ENCODE results near the gene GNAI1.

The GNAI1 gene

GRCh38 chr7:80215734-80216133 lies 81.1 kb downstream of the GNAI1 start:
- Histone ChIP-seq H2BK12ac (ENCODE audit: low read length) (no peak overlapping the region), H4K8ac (ENCODE audit: low read depth, low read length) (no peak overlapping the region), H3K4me2 (ENCODE audit: insufficient read depth, low read length, poor library complexity, severe bottlenecking) (no peak overlapping the region), H3K14ac (ENCODE audit: low read length) (no peak overlapping the region), H3K9ac (ENCODE audit: low read depth, low read length, poor library complexity) (no peak overlapping the region), H3K27me3 (ENCODE audit: control insufficient read depth in 3 of 3, insufficient read depth in 3 of 3, low read depth in 1 of 3, low read length in 3 of 3) (no peaks in the 10 kb centered on the region), H2AK5ac (ENCODE audit: low read depth, low read length) (no peak overlapping the region), H3K23ac (ENCODE audit: low read depth, low read length, poor library complexity) (no peak overlapping the region), H2BK120ac (ENCODE audit: low read depth, low read length) (no peak overlapping the region), H3K9me3 (replicated peaks in 1 of 2; ENCODE audit: control insufficient read depth in 2 of 2, insufficient read depth in 1 of 2, low read depth in 1 of 2, low read length in 2 of 2) (no peaks in the 10 kb centered on the region), H4K91ac (ENCODE audit: low read depth, low read length, poor library complexity) (no peak overlapping the region), H2BK5ac (ENCODE audit: low read length) (no peak overlapping the region), H3K4me3 (ENCODE audit: low read length in 2 of 2) (no peak overlapping the region), H3K79me1 (ENCODE audit: low read depth, low read length) (no peaks in the 10 kb centered on the region), H3K36me3 (replicated peaks in 1 of 2; ENCODE audit: control insufficient read depth in 2 of 2, insufficient read depth in 2 of 2, low read length in 2 of 2) (peaks cover 6 to 85% of the 10 kb centered on the region in 2 donors), H3K4me1 (ENCODE audit: control insufficient read depth in 2 of 2, insufficient read depth in 1 of 2, low read depth in 1 of 2, low read length in 2 of 2) (no peaks in the 10 kb centered on the region), H3K4ac (ENCODE audit: low read length) (no peak overlapping the region), H2AFZ (ENCODE audit: low read length) (no peak overlapping the region), H3K27ac (replicated peaks; ENCODE audit: low read length) (no peak overlapping the region), H2BK15ac (ENCODE audit: low read length) (no peak overlapping the region), H3K18ac (ENCODE audit: low read length) (no peak overlapping the region)
- WGBS, 2 donors (ENCODE audit: extremely low coverage in 2 of 2, insufficient read length in 2 of 2, insufficient replicate concordance in 1 of 2): no CpG with 5 or more reads among the region's 3 CpGs
- DNase-seq (ENCODE audit: low spot score): no peak

- Histone ChIP-seq H2BK12ac (ENCODE audit: low read length) (no peak overlapping the region), H2AFZ (ENCODE audit: low read length) (no peak overlapping the region), H3K36me3 (replicated peaks in 1 of 2; ENCODE audit: control insufficient read depth in 2 of 2, insufficient read depth in 2 of 2, low read length in 2 of 2) (peaks cover 2 to 71% of the 10 kb centered on the region in 2 donors), H3K14ac (ENCODE audit: low read length) (no peak overlapping the region), H3K18ac (ENCODE audit: low read length) (no peak overlapping the region), H2AK5ac (ENCODE audit: low read depth, low read length) (no peak overlapping the region), H3K9me3 (replicated peaks in 1 of 2; ENCODE audit: control insufficient read depth in 2 of 2, insufficient read depth in 1 of 2, low read depth in 1 of 2, low read length in 2 of 2) (no peaks in the 10 kb centered on the region), H2BK120ac (ENCODE audit: low read depth, low read length) (no peak overlapping the region), H3K23ac (ENCODE audit: low read depth, low read length, poor library complexity) (no peak overlapping the region), H3K4me2 (ENCODE audit: insufficient read depth, low read length, poor library complexity, severe bottlenecking) (no peak overlapping the region), H2BK5ac (ENCODE audit: low read length) (no peak overlapping the region), H4K91ac (ENCODE audit: low read depth, low read length, poor library complexity) (no peak overlapping the region), H3K79me1 (ENCODE audit: low read depth, low read length) (no peaks in the 10 kb centered on the region), H3K27me3 (ENCODE audit: control insufficient read depth in 3 of 3, insufficient read depth in 3 of 3, low read depth in 1 of 3, low read length in 3 of 3) (no peaks in the 10 kb centered on the region), H3K4me1 (ENCODE audit: control insufficient read depth in 2 of 2, insufficient read depth in 1 of 2, low read depth in 1 of 2, low read length in 2 of 2) (no peaks in the 10 kb centered on the region), H4K8ac (ENCODE audit: low read depth, low read length) (no peak overlapping the region), H3K4ac (ENCODE audit: low read length) (no peak overlapping the region), H3K9ac (ENCODE audit: low read depth, low read length, poor library complexity) (no peak overlapping the region), H3K4me3 (ENCODE audit: low read length in 2 of 2) (no peak overlapping the region), H2BK15ac (ENCODE audit: low read length) (no peak overlapping the region), H3K27ac (replicated peaks; ENCODE audit: low read length) (no peak overlapping the region)
- DNase-seq (ENCODE audit: low spot score): no peak
- no CpG with 5 or more reads among the region's 2 CpGs for WGBS, 2 donors (ENCODE audit: extremely low coverage in 2 of 2, insufficient read length in 2 of 2, insufficient replicate concordance in 1 of 2)
These were observed 82.6 kb downstream of the GNAI1 start for GRCh38 chr7:80216996-80217842.

GRCh38 chr7:80218723-80219122 lies 84.1 kb downstream of the GNAI1 start:
- no peak overlapping the region for H3K4me2 ChIP-seq (ENCODE audit: insufficient read depth, low read length, poor library complexity, severe bottlenecking)
- WGBS, 2 donors (ENCODE audit: extremely low coverage in 2 of 2, insufficient read length in 2 of 2, insufficient replicate concordance in 1 of 2): no CpG with 5 or more reads among the region's 3 CpGs
- no peak overlapping the region for H3K4ac ChIP-seq (ENCODE audit: low read length)
- no peak overlapping the region for H3K9ac ChIP-seq (ENCODE audit: low read depth, low read length, poor library complexity)
- no peak for DNase-seq (ENCODE audit: low spot score)
- H2BK120ac ChIP-seq (ENCODE audit: low read depth, low read length): no peak overlapping the region
- no peaks in the 10 kb centered on the region for H3K9me3 ChIP-seq (replicated peaks in 1 of 2; ENCODE audit: control insufficient read depth in 2 of 2, insufficient read depth in 1 of 2, low read depth in 1 of 2, low read length in 2 of 2)
- H4K91ac ChIP-seq (ENCODE audit: low read depth, low read length, poor library complexity): no peak overlapping the region
- H3K18ac ChIP-seq (ENCODE audit: low read length): no peak overlapping the region
- peaks cover 2 to 56% of the 10 kb centered on the region in 2 donors for H3K36me3 ChIP-seq (replicated peaks in 1 of 2; ENCODE audit: control insufficient read depth in 2 of 2, insufficient read depth in 2 of 2, low read length in 2 of 2)
- no peak overlapping the region for H2AK5ac ChIP-seq (ENCODE audit: low read depth, low read length)
- H3K27ac ChIP-seq (replicated peaks; ENCODE audit: low read length): no peak overlapping the region
- H3K14ac ChIP-seq (ENCODE audit: low read length): no peak overlapping the region
- H2AFZ ChIP-seq (ENCODE audit: low read length): no peak overlapping the region
- H3K79me1 ChIP-seq (ENCODE audit: low read depth, low read length): no peaks in the 10 kb centered on the region
- H2BK5ac ChIP-seq (ENCODE audit: low read length): no peak overlapping the region
- H3K4me1 ChIP-seq (ENCODE audit: control insufficient read depth in 2 of 2, insufficient read depth in 1 of 2, low read depth in 1 of 2, low read length in 2 of 2): no peaks in the 10 kb centered on the region
- no peaks in the 10 kb centered on the region for H3K27me3 ChIP-seq (ENCODE audit: control insufficient read depth in 3 of 3, insufficient read depth in 3 of 3, low read depth in 1 of 3, low read length in 3 of 3)
- no peak overlapping the region for H3K23ac ChIP-seq (ENCODE audit: low read depth, low read length, poor library complexity)
- H4K8ac ChIP-seq (ENCODE audit: low read depth, low read length): no peak overlapping the region
- H2BK15ac ChIP-seq (ENCODE audit: low read length): no peak overlapping the region
- no peak overlapping the region for H3K4me3 ChIP-seq (ENCODE audit: low read length in 2 of 2)
- H2BK12ac ChIP-seq (ENCODE audit: low read length): no peak overlapping the region

GRCh38 chr7:80220022-80220634 lies 85.5 kb downstream of the GNAI1 start:
- no peak overlapping the region for H4K91ac ChIP-seq (ENCODE audit: low read depth, low read length, poor library complexity)
- H3K23ac ChIP-seq (ENCODE audit: low read depth, low read length, poor library complexity): no peak overlapping the region
- H3K27me3 ChIP-seq (ENCODE audit: control insufficient read depth in 3 of 3, insufficient read depth in 3 of 3, low read depth in 1 of 3, low read length in 3 of 3): no peaks in the 10 kb centered on the region
- no peak overlapping the region for H2BK5ac ChIP-seq (ENCODE audit: low read length)
- H2AFZ ChIP-seq (ENCODE audit: low read length): no peak overlapping the region
- no CpG with 5 or more reads among the region's 6 CpGs for WGBS, 2 donors (ENCODE audit: extremely low coverage in 2 of 2, insufficient read length in 2 of 2, insufficient replicate concordance in 1 of 2)
- H3K4ac ChIP-seq (ENCODE audit: low read length): no peak overlapping the region
- peaks cover 2 to 43% of the 10 kb centered on the region in 2 donors for H3K36me3 ChIP-seq (replicated peaks in 1 of 2; ENCODE audit: control insufficient read depth in 2 of 2, insufficient read depth in 2 of 2, low read length in 2 of 2)
- H3K14ac ChIP-seq (ENCODE audit: low read length): no peak overlapping the region
- H2BK15ac ChIP-seq (ENCODE audit: low read length): no peak overlapping the region
- no peak overlapping the region for H2BK12ac ChIP-seq (ENCODE audit: low read length)
- no peak overlapping the region for H3K9ac ChIP-seq (ENCODE audit: low read depth, low read length, poor library complexity)
- H4K8ac ChIP-seq (ENCODE audit: low read depth, low read length): no peak overlapping the region
- no peak overlapping the region for H2AK5ac ChIP-seq (ENCODE audit: low read depth, low read length)
- DNase-seq (ENCODE audit: low spot score): no peak
- H3K79me1 ChIP-seq (ENCODE audit: low read depth, low read length): no peaks in the 10 kb centered on the region
- H3K4me1 ChIP-seq (ENCODE audit: control insufficient read depth in 2 of 2, insufficient read depth in 1 of 2, low read depth in 1 of 2, low read length in 2 of 2): no peaks in the 10 kb centered on the region
- no peak overlapping the region for H3K4me2 ChIP-seq (ENCODE audit: insufficient read depth, low read length, poor library complexity, severe bottlenecking)
- no peaks in the 10 kb centered on the region for H3K9me3 ChIP-seq (replicated peaks in 1 of 2; ENCODE audit: control insufficient read depth in 2 of 2, insufficient read depth in 1 of 2, low read depth in 1 of 2, low read length in 2 of 2)
- H3K4me3 ChIP-seq (ENCODE audit: low read length in 2 of 2): no peak overlapping the region
- no peak overlapping the region for H3K18ac ChIP-seq (ENCODE audit: low read length)
- H2BK120ac ChIP-seq (ENCODE audit: low read depth, low read length): no peak overlapping the region
- H3K27ac ChIP-seq (replicated peaks; ENCODE audit: low read length): no peak overlapping the region
